Stimulated activated CD8-positive, alpha-beta memory T cell treated with anti-CD3 and anti-CD28 coated beads, Interleukin-4, amount 100 ng/mL, for 48 hours (primary cell): ENCODE measurements around the gene MAP2K3.
"Not testable (repeated sequence)": the region's sequence is repeated elsewhere in the genome, so short reads cannot be mapped to it uniquely, and the experiment has no call there.

Source experiments
- DNase-seq: peaks from one replicate; pipeline ENCODE4 v3.0.0-alpha.2; 2020

The MAP2K3 gene

GRCh38 chr17:21337981-21338625 lies 53.6 kb downstream of the MAP2K3 start:
- not testable (repeated sequence) for DNase-seq

DNA sequence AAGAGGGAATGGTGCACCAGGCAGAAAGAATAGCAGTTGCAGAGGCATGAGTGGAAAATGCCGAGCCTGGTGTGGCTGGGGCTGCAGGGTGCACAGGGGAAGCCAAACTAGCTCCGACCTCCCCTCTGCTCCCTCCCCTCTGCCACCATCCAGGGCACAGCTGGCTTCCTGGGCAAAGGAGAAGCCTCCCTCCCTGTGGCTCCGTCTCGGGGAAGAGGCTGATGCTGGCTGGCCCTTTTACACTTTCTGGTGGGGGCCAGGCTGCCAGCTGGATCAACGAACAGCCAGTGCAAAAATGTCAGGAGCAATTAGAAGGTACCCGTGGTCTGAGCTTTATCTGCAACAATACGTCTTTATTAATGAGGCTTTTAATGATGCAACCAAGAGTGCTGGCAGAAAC lies 54.5 kb downstream of the MAP2K3 start:
- DNase-seq: no peak

DNA sequence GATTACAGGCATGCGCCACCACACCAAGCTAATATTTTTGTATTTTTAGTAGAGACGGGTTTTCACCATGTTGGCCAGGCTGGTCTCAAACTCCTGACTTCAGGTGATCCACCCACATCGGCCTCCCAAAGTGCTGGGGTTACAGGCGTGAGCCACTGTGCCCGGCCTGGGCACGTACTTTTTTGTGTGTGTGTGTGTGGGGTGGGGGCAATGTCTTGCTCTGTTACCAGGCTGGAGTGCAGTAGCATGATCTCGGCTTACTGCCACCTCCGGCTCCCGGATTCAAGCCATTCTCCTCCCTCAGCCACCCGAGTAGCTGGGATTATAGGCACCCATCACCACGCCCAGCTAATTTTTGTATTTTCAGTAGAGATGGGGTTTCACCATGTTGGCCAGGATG lies 55.1 kb downstream of the MAP2K3 start:
- DNase-seq: not testable (repeated sequence)

GRCh38 chr17:21340407-21340806 lies 55.9 kb downstream of the MAP2K3 start:
- DNase-seq: not testable (repeated sequence)

DNA sequence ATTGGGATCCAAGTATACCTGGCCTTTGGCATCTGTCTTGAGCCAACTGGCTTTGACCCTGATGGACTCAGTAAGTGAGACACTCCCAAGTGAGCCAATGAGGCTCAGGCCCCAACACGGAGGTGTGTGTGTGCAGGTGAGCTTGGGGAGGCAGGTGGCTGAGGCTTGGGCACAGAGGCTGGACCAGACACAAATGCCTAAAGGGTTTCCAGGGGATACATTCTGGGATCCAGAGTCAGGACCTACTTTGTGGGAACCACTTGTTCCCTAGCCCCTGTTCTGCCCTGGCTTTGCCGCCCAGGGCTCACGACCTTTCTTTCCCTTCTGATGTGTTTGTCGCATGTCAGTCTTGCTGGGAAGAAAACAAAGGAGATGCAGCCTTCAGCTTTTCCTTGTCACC lies 56.8 kb downstream of the MAP2K3 start:
- not testable (repeated sequence) for DNase-seq

DNA sequence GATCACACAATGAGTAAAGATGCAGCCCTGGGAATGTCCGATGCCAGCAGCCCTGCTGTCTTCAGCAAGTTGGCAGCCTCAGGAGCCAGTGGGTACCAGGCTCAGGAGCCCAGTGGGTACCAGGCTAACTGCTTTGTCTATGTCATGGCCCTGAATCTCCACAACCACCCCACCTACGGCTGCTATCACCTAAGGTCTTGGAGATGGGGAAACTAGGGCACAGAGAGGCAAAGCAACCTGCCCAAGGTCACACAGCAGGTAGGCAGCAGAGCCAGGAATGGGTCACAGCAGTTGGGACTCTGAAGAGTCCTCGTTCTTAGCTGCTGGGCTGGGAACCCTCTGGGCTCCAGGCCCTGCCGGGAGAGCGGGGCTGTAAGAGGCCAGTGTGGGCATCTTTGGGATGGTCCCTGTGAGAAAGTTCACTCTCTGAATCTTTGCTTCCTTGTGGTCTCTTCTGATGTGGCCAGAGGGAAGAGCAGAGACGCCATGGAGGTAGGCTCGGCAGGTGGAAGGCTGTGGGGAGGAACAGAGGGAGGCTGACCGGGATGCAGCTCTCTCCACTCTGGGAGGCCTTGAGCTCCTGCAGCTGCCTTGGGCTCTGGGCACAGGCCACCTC lies 57.5 kb downstream of the MAP2K3 start:
- DNase-seq: not testable (repeated sequence)

GRCh38 chr17:21343061-21343949 lies 58.8 kb downstream of the MAP2K3 start:
- DNase-seq: not testable (repeated sequence)

- not testable (repeated sequence) for DNase-seq
Measured at GRCh38 chr17:21344801-21345200, 60.3 kb downstream of the MAP2K3 start.

- no peak for DNase-seq
Measured at GRCh38 chr17:21345236-21345635, 60.7 kb downstream of the MAP2K3 start.

DNA sequence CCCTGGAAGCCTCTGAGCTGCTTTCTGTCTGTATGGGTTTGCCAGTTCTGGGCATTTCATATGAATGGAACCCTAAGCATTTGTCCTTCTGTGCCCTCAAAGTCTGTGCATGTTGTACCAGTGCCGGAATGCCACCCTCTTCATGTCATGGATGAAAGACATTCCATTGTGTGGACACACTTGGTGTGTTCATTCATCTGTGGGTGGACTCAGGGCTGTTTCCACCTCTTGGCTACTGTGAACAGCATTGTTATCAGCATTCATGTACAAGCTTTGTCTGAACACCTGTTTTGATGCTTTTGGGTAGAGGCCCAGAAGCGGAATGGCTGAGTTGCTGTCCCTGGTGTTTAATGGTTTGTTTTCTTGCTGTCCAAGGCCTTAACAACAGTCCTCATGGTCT lies 61.6 kb downstream of the MAP2K3 start:
- not testable (repeated sequence) for DNase-seq

- DNase-seq: not testable (repeated sequence)
Measured at GRCh38 chr17:21346651-21347250, 62.2 kb downstream of the MAP2K3 start.

DNA sequence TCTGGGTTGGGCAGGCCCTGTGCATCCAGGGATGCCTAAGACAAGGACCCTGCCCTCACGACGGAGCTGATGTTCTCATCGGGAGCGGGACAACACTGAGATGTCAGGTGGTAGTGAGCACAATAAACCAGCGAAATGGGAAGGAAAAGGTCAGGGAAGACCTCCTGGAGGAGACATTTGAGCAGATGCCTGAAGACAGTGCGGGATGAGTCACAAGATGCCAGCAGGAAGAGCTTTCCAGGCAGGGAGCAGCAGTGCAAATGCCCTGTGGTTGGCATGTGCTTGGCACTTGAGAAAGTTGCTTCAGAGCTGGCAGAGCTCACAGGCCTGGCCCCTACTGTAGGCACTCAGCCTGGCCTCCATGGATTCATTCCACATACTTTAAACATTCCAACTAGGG lies 63.1 kb downstream of the MAP2K3 start:
- DNase-seq: not testable (repeated sequence)

- not testable (repeated sequence) for DNase-seq
Measured at GRCh38 chr17:21348081-21348925, 63.8 kb downstream of the MAP2K3 start.

DNA sequence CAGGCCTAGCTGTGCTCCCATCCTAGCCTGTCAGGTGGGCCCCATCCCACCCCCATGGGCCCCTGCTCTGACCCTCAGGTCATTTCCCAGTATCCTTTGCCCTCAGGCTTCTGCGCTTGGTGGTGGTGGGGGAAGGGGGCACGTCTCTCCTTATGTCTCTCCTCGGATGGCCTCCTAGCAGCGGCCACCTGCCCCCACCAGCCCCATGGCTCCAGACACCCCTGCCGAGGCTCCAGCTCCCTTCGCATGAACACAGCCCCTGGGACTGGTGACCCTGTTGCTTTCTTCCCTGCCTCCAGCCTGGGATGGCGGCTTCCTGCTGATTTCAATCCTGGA lies 64.4 kb downstream of the MAP2K3 start:
- DNase-seq: not testable (repeated sequence)

DNA sequence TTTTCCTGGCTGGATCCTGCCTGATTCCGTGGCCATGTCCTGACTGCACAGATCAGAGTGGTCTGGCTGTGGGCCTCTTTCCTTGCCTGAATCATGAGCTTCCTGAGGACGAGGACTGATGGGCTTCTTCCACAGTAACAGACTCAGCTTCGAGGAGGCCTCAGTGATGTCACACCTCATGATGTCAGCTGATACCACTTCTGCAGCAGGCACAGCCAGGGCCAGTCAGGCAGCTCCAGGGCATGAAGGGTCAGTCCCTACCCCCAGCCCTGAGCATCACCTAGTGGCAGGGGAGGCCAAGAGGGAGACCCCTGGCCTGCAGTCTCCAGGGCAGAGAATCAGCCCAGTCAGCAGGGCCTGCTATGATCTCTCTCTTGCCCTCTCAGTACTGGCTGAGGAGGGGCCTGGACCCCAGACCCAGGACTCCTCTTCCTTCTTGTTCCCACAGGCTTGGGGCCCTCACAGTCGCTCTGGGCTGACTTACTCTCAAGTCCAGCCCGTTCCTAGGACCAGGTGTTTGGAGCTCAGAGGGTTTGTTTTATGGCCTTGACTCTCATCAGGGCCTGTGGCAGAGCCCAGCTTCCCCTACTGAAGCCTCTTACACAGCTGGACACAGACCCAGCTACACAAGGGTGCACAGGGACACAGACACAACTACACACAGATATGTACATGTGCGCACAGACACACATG lies 65.0 kb downstream of the MAP2K3 start:
- DNase-seq: not testable (repeated sequence)

GRCh38 chr17:21350495-21350894 lies 66.0 kb downstream of the MAP2K3 start:
- not testable (repeated sequence) for DNase-seq

DNA sequence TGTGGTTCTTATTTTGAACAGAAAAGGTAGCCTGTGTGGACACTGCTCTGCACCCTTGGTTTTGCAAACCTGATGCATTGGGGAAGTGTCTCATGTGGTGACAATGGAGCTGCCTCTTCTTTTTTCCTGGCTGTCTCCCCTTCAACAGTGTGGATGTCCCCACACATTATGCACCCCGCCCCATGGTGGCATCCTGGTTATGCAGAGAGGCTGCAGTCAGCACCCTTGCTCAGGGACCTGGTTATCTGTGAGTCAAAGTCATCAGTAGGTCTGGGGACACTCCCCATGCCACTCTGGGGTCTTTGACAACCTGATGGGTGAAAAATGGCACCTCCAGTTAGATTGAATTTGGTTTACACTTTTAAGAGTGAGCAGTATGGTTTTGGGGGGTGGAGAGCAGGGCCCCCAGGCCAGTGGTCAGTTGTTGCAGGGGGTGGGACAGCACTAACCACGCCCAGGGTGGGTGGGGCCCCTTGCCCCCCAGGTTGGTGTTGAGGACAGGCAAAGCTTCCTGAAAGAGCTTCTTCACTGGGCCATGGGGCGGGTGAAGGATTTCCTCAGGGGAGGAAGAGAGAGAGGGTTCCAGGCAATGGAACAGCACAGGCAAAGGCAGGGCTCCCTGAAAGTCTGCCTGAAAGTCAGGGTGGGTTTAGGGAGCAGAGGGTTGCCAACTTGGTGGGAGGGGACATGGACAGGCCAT lies 67.0 kb downstream of the MAP2K3 start:
- no peak for DNase-seq

GRCh38 chr17:21352221-21352980 lies 67.9 kb downstream of the MAP2K3 start:
- DNase-seq: no peak

DNA sequence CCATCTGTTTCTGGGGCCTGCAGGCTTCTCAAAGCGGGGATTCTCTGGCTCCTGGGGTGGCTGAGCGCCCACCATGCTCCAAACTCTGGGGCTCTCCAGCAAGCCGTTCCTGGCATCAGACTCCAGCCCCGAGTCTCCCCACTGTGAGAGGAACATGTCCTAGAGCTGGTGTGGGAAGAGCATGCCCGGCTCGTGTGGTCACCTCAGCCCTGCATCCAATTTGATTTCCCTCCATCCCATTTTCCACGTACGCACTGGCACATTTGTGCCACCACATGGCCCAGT lies 68.4 kb downstream of the MAP2K3 start:
- DNase-seq: no peak

- no peak for DNase-seq
Measured at GRCh38 chr17:21353326-21354010, 69.0 kb downstream of the MAP2K3 start.
